GM20000 (cell line): Measurements from ENCODE around the gene CYB5D1.

Experiments used
- DNase-seq: peaks from one replicate; pipeline ENCODE4 v3.0.0; 2012; ENCODE audit warnings: low spot score
- TF ChIP-seq, protein P1 (sequence below): IDR thresholded peaks from 2 replicates; pipeline ENCODE4 v1.5.1; 2012; ENCODE audit warnings: mild to moderate bottlenecking, control low read depth; ENCODE audit errors: extremely low read depth, missing control alignments

CYB5D1 gene

DNA sequence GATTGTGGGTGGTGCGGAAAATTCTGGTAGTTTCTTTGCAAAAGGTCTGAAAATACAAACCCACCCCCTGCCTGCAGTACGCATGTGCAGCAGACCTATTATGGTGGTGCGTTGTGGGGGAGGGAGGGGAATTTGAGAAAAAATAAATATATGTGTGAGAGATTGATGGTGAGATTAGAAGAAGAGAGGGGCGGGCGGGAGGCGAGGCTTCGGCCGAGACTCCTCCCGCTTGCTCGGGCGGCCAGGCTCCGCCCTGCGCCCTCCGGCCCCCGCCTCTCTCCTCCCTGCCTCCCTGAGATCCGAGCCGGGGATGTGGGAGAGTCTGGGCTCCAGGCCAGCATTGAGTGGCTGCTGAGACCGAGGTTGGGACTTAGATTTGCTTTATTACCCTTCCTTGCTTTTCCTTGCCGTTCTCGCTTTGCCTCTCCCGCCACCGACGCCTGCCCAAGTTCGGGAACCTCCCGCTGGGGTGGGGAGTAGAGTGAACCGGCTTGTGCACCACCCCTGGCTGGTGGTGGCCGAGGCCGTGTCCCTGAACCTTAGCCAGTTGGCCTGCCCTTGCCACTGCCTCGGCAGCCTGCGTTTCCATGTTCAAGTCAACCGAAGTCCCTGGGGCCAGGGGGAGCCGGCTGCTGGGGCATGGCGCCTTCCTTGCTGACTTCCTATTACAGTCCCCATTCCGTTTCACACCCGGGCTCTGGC, 29.8 kb downstream of the CYB5D1 start:
- TF ChIP-seq, protein P1, sequence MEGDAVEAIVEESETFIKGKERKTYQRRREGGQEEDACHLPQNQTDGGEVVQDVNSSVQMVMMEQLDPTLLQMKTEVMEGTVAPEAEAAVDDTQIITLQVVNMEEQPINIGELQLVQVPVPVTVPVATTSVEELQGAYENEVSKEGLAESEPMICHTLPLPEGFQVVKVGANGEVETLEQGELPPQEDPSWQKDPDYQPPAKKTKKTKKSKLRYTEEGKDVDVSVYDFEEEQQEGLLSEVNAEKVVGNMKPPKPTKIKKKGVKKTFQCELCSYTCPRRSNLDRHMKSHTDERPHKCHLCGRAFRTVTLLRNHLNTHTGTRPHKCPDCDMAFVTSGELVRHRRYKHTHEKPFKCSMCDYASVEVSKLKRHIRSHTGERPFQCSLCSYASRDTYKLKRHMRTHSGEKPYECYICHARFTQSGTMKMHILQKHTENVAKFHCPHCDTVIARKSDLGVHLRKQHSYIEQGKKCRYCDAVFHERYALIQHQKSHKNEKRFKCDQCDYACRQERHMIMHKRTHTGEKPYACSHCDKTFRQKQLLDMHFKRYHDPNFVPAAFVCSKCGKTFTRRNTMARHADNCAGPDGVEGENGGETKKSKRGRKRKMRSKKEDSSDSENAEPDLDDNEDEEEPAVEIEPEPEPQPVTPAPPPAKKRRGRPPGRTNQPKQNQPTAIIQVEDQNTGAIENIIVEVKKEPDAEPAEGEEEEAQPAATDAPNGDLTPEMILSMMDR, result no peak
- DNase-seq, result peak; percentile 91

DNA sequence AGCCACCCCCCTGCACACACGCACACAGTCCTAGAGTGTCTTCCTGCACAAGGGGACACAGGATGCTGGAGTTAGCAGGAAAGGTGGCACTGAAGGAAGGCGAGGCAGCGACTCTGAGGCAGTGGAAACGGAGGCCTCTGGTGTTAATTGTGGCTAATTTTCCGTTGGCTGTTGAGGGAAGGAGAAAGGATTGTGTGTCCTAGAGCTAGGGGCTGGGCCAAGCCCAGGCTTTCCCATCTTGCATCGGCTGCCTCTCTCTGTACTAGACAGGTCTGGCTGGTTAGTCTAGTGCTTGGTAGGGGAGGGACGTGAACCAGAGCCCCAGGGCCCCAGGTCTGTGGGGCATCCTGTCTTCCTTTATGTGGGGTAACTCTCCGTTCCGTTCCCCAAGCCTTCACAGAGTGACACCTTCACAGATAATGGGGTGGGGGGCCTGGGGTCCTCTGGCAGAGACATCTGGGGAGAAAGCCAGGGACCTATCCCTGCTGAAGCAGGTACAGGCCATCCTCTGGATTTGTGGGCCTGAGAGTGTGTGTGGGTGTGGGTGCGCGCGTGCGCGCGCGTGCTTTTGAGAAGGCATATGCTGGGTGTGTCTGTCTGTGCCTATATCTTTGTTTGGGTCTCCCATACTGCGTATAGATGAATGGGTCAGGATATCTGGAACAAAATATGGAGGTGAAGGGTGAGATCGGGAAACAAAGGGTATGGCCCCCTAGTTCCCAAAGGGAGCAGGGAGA, 30.5 kb downstream of the CYB5D1 start, which contains the start of gene CHD3:
CHD3 (plus strand) TSS at position 606 of the 737 bp plus-strand sequence. CDS start 212 bp downstream, outside the sequence.
- DNase-seq, result no peak
- TF ChIP-seq, protein P1, result no peak

DNA sequence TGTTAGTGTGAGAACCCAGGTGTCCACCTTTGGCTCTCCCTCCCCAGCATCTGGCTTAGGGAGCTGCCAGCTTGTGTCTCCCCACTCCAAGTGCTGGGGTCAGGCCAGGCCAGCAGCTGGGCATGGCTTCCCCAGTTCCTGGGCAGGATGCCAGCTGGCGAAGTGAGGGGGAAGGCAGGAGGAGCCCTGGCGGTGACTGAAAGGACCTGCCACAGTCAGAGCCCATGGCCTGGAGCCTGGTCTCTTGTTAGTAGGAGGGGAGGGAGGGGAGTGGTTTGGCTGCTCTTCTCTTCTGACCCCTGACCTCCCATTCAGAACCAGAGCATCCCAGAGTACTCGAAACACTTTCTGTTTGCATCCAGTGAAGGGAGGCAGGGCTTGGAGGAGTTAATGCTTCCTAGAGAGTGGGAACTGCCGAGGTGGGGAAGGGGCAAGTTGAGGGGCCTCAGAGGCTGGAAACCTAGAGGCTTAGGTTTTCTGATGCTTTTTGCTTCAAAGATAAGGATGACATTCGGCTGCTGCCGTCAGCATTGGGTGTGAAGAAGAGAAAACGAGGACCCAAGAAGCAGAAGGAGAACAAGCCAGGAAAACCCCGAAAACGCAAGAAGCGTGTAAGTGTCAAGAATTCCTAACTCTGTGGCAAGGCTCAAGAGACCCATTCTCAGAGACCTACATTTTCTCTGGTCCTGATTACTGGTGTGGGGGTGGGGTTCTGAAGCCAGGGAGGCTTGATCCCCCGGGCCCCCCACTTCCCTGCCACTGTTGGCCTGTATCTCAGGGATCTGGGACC, 31.6 kb downstream of the CYB5D1 start:
- no peak for DNase-seq
- TF ChIP-seq, protein P1, result no peak

DNA sequence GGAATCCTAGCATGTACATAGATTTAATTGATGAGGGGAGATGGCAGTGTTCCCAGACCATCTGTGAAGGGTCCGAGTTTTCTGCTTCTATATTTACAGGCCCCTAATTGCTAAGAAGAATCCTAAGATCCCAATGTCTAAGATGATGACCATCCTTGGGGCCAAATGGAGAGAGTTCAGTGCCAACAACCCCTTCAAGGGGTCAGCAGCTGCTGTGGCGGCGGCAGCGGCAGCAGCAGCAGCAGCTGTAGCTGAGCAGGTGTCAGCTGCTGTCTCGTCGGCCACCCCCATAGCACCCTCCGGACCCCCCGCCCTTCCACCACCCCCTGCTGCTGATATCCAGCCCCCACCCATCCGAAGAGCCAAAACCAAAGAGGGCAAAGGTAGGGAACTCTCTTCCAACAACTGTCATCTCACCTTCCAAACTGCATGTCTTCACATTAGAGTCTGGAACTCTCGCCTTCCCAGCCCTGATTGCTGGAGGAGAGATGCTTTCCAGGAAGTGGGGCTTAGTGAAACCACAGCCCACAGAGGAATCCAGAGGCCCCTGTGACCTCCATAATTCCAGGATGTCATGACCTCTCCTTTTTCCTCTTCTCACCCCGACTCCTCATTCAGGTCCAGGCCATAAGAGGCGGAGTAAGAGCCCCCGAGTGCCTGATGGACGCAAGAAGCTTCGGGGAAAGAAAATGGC, 35.5 kb downstream of the CYB5D1 start:
- TF ChIP-seq, protein P1, result no peak
- DNase-seq, result no peak

DNA sequence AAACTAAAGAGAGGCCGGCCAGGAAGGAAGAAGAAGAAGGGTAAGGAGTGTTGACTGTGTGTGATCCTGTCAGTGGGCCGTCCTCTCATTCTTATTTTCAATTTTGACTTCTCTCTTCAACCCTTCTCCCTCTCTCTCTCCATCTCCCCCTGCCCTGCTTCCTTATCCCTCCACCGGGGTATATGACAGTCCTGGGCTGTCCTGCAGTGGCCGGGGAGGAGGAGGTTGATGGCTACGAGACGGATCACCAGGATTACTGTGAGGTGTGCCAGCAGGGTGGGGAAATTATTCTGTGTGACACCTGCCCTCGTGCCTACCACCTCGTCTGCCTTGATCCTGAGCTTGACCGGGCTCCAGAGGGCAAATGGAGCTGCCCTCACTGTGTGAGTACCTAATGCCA, 36.4 kb downstream of the CYB5D1 start:
- DNase-seq, result no peak
- TF ChIP-seq, protein P1, result no peak

DNA sequence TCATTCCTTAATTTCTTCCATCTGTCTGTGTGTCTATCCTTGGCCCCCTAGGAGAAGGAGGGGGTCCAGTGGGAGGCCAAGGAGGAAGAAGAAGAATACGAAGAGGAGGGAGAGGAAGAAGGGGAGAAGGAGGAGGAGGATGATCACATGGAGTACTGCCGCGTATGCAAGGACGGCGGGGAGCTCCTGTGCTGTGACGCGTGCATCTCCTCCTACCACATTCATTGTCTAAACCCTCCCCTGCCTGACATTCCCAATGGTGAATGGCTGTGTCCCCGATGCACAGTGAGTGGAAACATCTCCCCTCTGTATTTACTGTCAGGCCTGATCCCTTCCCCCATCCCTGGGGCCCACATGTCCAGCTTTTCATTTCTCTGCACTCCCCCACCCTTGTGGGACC, 37.1 kb downstream of the CYB5D1 start:
- DNase-seq, result no peak
- TF ChIP-seq, protein P1, result no peak
